Measurements from ENCODE around the gene NEK5.
A peak's percentile ranks its signal among the peaks of the same experiment; 100 is the strongest.
"Not testable (repeated sequence)": the region's sequence is repeated elsewhere in the genome, so short reads cannot be mapped to it uniquely, and the experiment has no call there.

Gene NEK5

GRCh38 chr13:52061587-52061986, 67.3 kb downstream of the NEK5 start:
- no peak for DNase-seq

DNA sequence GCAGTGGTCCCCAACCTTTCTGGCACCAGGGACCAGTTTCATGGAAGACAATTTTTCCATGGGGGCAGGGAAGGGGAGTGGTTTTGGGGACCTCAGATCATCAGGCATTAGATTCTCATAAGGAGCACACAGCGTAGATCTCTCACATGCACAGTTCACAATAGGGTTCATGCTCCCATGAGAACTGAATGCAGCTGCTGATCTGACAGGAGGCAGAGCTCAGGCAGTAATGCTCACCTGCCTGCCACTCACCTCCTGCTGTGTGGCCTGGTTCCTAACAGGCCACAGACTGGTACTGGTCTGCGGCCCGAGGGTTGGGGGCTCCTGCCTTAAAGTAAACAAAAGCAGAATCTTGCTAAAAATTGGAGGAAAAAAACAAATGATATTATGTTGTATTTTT, 67.8 kb downstream of the NEK5 start:
- not testable (repeated sequence) for DNase-seq

DNA sequence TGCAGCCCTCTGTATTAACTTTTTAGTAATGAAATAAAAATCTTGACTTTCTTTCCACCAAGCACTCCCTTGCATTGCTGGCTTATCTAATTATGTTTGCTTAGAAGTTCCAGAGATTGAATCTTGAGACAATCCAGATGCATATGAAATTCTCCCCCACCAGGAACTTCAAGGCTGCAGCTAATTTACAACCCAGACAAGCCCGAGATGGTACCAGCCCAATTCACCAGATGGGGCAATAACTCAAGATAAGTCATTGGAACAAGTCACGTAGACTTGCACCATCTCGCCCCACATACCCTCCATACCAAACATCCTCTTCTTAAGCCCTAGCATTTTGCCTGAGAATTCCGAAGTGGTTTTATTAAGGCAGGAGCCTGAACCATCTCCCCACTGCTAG, 75.4 kb downstream of the NEK5 start:
- DNase-seq, result no peak

- no peak for DNase-seq
These were observed 77.5 kb downstream of the NEK5 start for GRCh38 chr13:52051400-52051799.

DNA sequence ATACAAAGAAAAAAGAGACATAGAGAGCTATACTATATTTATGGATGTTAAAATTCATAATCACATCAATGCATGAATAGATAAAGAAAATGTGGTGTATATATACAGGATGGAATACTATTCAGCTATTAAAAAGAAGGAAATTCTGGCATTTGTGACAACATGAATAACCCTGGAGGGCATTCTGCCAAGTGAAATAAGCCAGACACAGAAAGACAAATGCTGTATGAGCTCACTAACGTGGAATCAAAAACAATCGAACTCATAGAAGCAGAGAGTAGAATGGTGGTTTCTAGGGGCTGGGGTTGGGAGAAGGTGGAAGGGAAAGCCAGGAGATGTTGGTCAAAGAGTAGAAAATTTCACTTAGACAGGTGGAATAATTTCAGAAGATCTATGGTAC, 80.4 kb downstream of the NEK5 start:
- DNase-seq, result no peak

DNA sequence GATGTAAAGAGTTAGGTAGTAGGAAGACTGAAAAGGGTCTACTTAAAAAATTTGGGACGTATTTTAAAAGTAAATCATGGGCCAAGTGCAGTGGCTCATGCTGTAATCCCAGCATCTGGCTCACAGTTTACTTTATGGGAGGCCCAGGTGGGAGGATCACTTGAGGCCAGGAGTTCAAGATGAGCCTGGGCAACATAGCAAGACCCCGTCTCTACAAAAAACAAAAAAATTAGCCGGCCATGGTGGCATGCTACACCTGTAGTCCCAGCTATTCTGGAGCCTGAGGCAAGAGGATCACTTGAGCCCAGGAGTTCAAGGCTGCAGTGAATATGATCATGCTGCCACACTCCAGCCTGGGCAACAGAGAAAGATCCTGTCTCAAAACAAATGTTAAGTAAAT, 81.4 kb downstream of the NEK5 start:
- no peak for DNase-seq

GRCh38 chr13:52043675-52044074, 85.2 kb downstream of the NEK5 start:
- DNase-seq, result no peak

DNA sequence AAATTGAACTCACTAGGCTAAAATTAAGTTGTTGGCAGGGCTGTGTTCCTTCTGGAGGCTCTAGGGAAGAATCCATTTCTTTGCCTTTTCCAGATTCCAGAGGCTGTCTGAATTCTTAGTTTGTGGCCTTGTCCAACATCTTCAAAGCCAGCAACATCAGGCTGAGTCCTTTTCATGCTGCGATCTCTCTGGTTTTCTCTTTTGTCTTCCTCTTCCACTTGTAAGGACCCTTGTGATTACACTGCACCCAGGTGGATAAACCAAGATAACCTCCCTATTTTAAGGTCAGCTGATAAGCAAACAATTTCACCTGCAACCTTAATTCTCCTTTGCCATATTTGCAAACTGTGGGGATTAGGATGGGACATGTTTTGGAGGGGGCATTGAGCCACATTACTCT, 92.8 kb downstream of the NEK5 start:
- no peak for DNase-seq

- DNase-seq, result no peak
These were observed 94.2 kb downstream of the NEK5 start for GRCh38 chr13:52034616-52035226.

DNA sequence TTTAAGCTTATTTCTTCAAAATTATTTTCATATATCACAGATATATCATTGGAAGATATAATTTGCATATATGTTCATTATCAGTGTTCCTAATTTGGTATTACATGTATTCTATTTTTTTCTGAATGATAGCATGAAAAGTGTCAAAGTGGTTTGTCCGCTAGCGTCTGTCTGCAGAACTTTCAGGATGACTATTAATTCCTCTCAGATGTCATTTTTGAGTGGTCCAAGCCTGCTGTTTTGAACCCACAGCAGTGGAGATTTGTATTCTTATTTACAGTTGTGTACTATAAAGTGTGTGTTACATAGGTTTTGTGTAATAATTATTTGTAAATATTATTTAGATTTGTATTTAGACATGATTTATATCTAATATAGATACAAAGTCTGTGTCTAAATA, 95.8 kb downstream of the NEK5 start:
- no peak for DNase-seq

- not testable (repeated sequence) for DNase-seq
These were observed 98.5 kb downstream of the NEK5 start for GRCh38 chr13:52030401-52030800.

DNA sequence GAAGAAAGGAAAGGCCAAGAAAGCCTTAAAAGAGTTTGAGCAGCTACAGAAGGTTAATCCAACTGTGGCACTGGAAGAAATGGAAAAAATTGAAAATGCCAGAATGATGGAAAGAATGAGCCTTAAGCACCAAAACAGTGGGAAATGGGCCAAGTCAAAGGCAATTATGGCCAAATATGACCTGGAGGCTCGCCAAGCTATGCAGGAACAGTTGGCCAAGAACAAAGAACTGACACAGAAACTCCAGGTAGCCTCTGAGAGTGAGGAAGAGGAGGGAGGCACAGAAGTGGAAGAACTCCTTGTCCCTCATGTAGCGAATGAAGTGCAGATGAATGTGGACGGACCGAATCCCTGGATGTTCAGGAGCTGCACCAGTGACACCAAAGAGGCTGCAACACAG, 99.3 kb downstream of the NEK5 start:
- DNase-seq, result no peak

DNA sequence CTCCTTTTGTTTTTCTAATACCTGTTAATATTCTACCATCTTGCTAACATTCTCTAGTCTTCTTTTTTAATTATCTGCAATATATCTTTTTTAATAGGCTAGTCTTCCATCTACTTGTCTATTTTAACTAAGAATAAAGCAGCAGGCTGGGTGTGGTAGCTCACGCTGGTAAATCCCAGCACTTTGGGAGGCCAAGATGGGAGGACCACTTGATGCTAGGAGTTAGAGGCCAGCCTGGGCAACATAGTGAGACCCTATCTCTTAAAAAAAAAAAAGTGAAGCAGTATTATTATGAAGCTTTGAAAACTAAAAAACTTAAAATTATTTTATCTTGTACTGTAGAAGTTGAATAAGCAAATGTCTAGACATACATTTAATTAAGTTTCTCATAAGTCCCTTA, 101.0 kb downstream of the NEK5 start:
- no peak for DNase-seq

- no peak for DNase-seq
These were observed 102.6 kb downstream of the NEK5 start for GRCh38 chr13:52026246-52026626.

- DNase-seq, result no peak
These were observed 103.2 kb downstream of the NEK5 start for GRCh38 chr13:52025475-52026245.

- DNase-seq, result no peak
These were observed 104.4 kb downstream of the NEK5 start, which contains the start of gene UTP14C for GRCh38 chr13:52024481-52024880. UTP14C (plus strand) TSS chr13:52024691; CDS start chr13:52028805, 4,114 bp downstream.

GRCh38 chr13:52022356-52022755, 106.5 kb downstream of the NEK5 start:
- no peak for DNase-seq

DNA sequence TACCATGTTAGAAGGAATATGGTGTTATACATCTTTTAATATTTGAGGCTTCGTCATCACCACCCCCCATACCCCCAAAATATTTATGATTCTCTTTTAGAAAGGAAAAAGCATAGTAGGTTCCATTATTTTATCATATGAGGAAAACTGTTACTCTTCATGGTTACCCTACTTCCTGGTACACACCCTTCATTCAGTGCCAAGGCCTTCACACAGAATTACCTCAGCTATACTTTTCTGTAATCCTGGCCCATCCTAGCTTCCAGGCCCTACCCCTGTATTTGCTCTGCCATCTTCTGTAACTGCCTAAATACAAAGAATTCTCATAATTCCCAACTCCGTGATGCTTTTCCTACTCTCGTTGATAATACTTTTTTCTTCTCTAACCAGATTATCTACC, 108.7 kb downstream of the NEK5 start:
- DNase-seq, result no peak

- no peak for DNase-seq
These were observed 112.6 kb downstream of the NEK5 start for GRCh38 chr13:52016296-52016695.

DNA sequence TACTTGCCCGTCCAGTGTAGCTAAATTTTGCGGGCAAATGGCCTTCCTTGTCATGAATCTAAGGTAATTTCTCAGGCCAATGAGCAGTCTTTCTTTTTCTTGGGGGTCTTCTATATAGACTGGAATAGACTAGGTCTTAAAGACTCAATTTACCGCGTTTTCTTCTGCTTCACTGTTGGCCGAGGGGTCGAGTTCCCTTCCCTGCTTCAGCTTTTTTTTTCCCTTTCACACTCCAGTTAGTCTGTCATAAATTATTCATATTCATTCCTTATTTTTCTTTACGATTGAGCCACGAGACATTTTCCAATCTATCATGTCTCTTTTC, 116.4 kb downstream of the NEK5 start:
- DNase-seq, result no peak

DNA sequence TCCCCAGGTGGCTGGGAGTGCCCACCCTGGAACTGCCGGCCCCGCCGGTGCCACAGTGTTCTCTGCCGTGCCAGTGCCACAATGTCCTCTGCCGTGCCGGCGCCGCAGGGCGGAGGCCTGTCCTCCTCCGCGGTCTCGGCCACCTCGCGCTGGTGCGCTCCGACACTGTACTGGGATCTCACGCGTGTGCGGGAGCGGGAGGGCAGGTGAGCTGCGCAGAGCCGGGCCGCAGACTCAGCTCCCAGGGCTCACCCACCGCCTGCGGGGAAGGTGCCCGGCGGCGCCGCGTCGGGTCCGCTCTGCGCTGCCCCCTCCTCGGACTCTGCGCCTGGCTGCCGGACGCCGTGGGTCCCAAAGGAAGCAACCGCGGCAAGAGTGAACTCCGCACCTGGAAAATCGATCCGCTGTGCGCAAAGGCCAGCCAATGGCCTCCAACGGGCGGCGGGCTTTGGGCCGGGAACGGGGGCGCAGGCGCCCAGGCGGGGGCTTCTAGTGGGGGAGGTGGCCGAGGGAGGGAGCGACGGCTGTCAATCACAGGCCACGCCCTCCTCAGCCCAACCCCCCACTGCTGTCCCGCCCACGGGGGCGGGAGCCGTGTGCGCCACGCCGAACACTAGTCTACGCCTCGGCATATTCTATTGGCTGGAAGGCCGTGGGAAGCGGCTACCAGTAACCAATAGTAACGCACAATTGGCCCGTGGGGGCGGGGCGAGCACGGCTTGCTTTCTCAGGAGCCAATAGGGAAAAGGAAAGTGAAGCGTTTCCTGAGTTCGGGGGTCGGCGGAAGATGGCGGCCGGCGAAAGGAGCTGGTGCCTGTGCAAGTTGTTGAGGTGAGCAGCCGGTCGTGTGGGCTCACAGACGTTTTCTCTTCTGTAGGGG, 117.0 kb downstream of the NEK5 start, which contains the start of gene ALG11:
TSS of gene ALG11 (plus strand) at position 767 of the 880 bp plus-strand sequence. CDS start at position 788, 21 bp downstream.
- DNase-seq, result peak; percentile 100

GRCh38 chr13:52010890-52011631, 117.8 kb downstream of the NEK5 start, which contains the start of gene ATP7B:
ATP7B (minus strand) TSS chr13:52011450; CDS start chr13:52011337, 113 bp downstream.
- peak in 2 of 3 donors; percentile 19 to 31 for DNase-seq

DNA sequence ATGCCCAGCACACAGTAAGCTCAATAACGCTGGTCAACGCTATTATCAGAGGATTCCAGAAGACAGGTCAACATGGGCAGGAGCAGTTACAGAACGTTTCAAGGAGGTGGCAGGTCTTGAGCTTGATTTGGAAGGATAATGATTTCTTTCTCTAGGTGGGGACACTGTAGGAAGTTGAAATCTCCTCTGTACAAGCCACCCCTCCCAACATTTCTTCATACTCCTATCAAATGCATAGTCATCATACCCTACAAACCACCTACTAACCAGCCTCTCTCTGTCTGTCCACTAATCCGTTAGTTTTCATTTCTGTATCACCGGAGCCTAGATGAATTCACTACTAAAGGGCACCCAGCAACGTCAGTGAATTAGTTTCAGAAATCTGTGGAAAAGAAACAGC, 118.9 kb downstream of the NEK5 start:
- no peak for DNase-seq
